Left ventricle myocardium inferior (tissue), 1 donor: Measurements from ENCODE around the gene SMYD3. TPM values are rescaled to one million over a fixed set of nuclear protein-coding genes. Genes with fewer than 3 reads are reported as not detected.

Source experiments
- DNase-seq: peaks from one replicate; pipeline ENCODE4 v3.0.0-alpha.2; 2020
- H3K27ac ChIP-seq: fragments of 200-600 bp; replicated peaks from 2 replicates; pipeline ENCODE4 v1.8.0; 2021
- H3K27me3 ChIP-seq: fragments of 200-600 bp; 2 replicates; pipeline ENCODE4 v1.8.0; 2021; ENCODE audit warnings: low read depth
- H3K36me3 ChIP-seq: fragments of 200-600 bp; 2 replicates; pipeline ENCODE4 v1.8.0; 2021
- H3K4me1 ChIP-seq: fragments of 200-600 bp; 2 replicates; pipeline ENCODE4 v1.8.0; 2021
- H3K4me3 ChIP-seq: fragments of 200-600 bp; 2 replicates; pipeline ENCODE4 v1.8.0; 2021; ENCODE audit warnings: mild to moderate bottlenecking, moderate library complexity
- H3K9me3 ChIP-seq: fragments of 200-600 bp; replicated peaks from 2 replicates; pipeline ENCODE4 v1.8.0; 2021
- intact Hi-C: fragments of 100-400 bp; cut with micrococcal nuclease; formaldehyde crosslinking; loops from one replicate; pipeline ENCODE4 v1.11.0; 2022
- total RNA-seq: library from RNA; stranded (reverse); fragmentation: NEBNext Ultra II Directional; extraction: Animal tissue kit (Norgen Biotek cat#: 25700); gene quantifications from one replicate; pipeline ENCODE4 v1.2.1, GENCODE V29; 2021
- TF ChIP-seq, protein P1 (sequence below): fragments of 200-600 bp; IDR thresholded peaks from 2 replicates; pipeline ENCODE4 v1.8.0; 2021; ENCODE audit warnings: antibody characterized with exemption, mild to moderate bottlenecking, borderline replicate concordance
- donor health status: DM: no; HTN: yes; CAD: no; lungs with severe emphysema.

Gene SMYD3
- total RNA-seq, 1 donor from 2014 or later = 9.9 TPM

DNA sequence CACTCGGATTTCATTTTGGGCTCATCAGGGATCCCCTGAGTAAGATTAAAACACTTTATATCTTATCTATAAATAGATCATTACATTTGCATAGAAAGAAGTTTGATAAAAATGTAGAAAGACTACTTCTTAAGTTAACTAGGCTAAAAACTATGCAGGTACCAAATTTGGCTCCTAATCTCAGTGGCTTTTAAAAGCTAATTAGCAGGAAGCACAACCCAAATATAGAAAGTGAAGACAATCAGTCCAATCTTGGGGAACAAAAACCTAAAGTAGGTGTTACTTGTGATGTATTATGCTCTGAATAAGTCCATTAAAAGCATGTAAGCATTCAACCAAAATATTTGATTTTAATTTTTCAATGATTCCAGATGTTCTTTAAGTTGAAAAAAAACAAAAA is 35.4 kb downstream of the SMYD3 start:
- Histone ChIP-seq H3K36me3 (no peaks in the 10 kb centered on the region), H3K27ac (no peak overlapping the region), H3K4me3 (no peak overlapping the region), H3K9me3 (no peaks in the 10 kb centered on the region), H3K4me1 (no peaks in the 10 kb centered on the region), H3K27me3 (no peaks in the 10 kb centered on the region)
- TF ChIP-seq, protein P1, sequence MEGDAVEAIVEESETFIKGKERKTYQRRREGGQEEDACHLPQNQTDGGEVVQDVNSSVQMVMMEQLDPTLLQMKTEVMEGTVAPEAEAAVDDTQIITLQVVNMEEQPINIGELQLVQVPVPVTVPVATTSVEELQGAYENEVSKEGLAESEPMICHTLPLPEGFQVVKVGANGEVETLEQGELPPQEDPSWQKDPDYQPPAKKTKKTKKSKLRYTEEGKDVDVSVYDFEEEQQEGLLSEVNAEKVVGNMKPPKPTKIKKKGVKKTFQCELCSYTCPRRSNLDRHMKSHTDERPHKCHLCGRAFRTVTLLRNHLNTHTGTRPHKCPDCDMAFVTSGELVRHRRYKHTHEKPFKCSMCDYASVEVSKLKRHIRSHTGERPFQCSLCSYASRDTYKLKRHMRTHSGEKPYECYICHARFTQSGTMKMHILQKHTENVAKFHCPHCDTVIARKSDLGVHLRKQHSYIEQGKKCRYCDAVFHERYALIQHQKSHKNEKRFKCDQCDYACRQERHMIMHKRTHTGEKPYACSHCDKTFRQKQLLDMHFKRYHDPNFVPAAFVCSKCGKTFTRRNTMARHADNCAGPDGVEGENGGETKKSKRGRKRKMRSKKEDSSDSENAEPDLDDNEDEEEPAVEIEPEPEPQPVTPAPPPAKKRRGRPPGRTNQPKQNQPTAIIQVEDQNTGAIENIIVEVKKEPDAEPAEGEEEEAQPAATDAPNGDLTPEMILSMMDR = no peak
- no peak for DNase-seq
- intact Hi-C loops = no loop called here

DNA sequence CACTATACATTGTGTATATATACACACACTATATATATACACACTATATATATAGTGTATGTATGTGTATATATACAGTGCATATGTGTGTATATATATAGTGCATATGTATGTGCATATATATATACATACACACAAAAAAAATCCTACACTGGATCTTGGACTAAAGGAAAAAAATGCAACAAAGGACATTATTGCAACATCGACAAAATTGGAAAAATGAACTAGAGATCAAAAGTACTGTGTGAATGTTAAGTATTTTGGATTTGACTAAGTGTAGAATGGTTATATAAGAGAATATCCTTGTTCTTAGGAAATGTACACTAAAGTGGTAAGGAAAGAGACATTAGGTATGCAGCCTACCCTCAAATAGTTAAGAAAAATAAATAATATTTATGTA is 36.5 kb downstream of the SMYD3 start:
- Histone ChIP-seq H3K9me3 (no peaks in the 10 kb centered on the region), H3K27ac (no peak overlapping the region), H3K4me3 (no peak overlapping the region), H3K4me1 (no peaks in the 10 kb centered on the region), H3K36me3 (no peaks in the 10 kb centered on the region), H3K27me3 (no peaks in the 10 kb centered on the region)
- intact Hi-C loops = no loop called here
- no peak for DNase-seq
- TF ChIP-seq, protein P1 = no peak

DNA sequence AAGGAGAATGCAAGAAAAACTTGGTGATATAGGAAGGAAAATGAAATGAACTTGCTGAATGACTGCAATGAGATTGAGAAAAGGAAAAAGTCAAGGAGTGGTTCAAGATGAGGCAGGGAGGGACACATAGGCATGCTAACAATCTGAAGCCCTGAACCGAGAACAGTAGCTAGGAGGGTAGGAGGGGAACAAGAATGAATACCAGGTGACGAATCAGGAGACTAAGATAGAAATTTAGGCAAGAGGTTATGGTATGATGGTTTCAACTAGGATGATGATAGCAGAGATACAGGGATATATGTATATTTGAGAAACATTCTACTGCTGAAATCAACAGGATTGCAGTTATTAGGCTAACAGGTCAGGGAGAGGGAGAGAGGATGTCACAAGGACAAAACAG is 44.1 kb downstream of the SMYD3 start:
- intact Hi-C loops = no loop called here
- Histone ChIP-seq H3K4me3 (no peak overlapping the region), H3K27me3 (no peaks in the 10 kb centered on the region), H3K4me1 (no peaks in the 10 kb centered on the region), H3K9me3 (no peaks in the 10 kb centered on the region), H3K27ac (no peak overlapping the region), H3K36me3 (no peaks in the 10 kb centered on the region)
- TF ChIP-seq, protein P1 = no peak
- DNase-seq = no peak

DNA sequence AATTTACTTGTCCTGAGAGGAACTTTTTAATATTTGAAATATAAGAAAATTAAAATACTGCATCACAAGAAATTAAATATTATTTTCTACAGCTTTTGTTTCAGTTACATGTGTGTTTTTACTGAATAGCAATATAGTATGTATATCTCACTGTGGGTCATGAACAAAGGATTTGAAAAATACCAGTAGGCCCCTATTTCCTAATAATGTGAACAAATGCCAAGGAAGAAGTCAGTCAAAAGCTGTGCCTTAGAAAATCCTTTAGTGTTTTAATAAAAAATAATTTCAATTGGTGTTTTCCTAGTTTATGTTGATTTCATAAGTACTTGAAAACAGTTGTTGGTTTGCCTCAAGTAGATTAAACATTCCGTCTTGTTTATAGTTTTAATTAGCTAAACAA is 46.7 kb downstream of the SMYD3 start:
- DNase-seq = no peak
- H3K4me1 ChIP-seq = no peaks in the 10 kb centered on the region
- H3K27ac ChIP-seq = no peak overlapping the region
- intact Hi-C loops = no loop called here
- H3K27me3 ChIP-seq = no peaks in the 10 kb centered on the region
- no peak overlapping the region for H3K4me3 ChIP-seq
- TF ChIP-seq, protein P1 = no peak
- H3K36me3 ChIP-seq = no peaks in the 10 kb centered on the region
- H3K9me3 ChIP-seq = no peaks in the 10 kb centered on the region

DNA sequence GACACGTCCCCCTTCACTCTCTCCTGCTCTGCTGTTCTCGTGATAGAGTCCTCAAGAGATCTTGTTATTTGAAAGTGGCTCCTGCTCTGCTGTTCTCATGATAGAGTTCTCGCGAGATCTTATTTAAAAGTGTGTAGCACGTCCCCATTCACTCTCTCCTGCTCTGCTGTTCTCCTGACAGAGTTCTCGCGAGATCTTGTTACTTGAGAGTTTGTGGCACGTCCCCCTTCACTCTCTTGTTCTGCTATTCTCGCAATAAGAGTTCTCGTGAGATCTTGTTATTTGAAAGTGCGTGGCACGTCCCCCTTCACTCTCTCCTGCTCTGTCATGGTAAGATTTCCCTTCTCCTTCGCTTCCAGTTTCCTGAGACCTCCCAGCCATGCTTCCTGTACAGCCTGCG is 47.9 kb downstream of the SMYD3 start:
- Histone ChIP-seq H3K9me3 (no peaks in the 10 kb centered on the region), H3K4me3 (no peak overlapping the region), H3K36me3 (no peaks in the 10 kb centered on the region), H3K27me3 (no peaks in the 10 kb centered on the region), H3K27ac (no peak overlapping the region), H3K4me1 (peaks cover 8% of the 10 kb centered on the region)
- TF ChIP-seq, protein P1 = no peak
- intact Hi-C loops = no loop called here
- no peak for DNase-seq

DNA sequence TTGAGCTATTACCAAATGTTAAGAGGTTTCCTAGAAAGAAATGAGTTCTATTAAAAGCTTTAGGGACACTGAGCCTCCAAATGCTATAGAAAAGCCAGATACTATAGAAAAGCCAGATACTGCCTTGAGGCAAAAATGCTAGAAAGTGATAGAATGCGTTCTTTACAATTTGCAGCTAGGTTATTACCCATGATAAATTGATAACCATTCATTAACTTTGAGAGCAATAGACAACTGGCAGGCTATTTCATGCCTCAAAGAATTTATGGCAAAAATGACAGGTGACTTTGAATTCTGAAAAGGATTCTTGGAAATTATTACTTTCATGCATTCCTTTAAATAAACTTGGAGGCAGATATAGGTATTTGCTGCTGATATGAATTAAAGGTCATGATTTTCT is 51.6 kb downstream of the SMYD3 start:
- Histone ChIP-seq H3K27ac (no peak overlapping the region), H3K27me3 (no peaks in the 10 kb centered on the region), H3K9me3 (no peaks in the 10 kb centered on the region), H3K4me3 (no peak overlapping the region), H3K4me1 (peaks cover 12% of the 10 kb centered on the region), H3K36me3 (no peaks in the 10 kb centered on the region)
- no peak for DNase-seq
- TF ChIP-seq, protein P1 = no peak
- intact Hi-C loops = no loop called here
